Ishikawa (cell line): Measurements from ENCODE around the gene F11R.

ENCODE experiments used
- CEBPB ChIP-seq: IDR thresholded peaks from 2 replicates; pipeline ENCODE4 v1.6.1; 2012
- CREB1 ChIP-seq: IDR thresholded peaks from 2 replicates; pipeline ENCODE4 v1.6.1; 2012; ENCODE audit warnings: low read depth
- EGR1 ChIP-seq: IDR thresholded peaks from 2 replicates; pipeline ENCODE4 v1.6.1; 2012
- NFIC ChIP-seq: IDR thresholded peaks from 2 replicates; pipeline ENCODE4 v1.6.1; 2012
- RAD21 ChIP-seq: IDR thresholded peaks from 2 replicates; pipeline ENCODE4 v1.6.1; 2012; ENCODE audit warnings: low read depth
- TAF1 ChIP-seq: IDR thresholded peaks from 2 replicates; pipeline ENCODE4 v1.6.1; 2012; ENCODE audit warnings: low read depth, mild to moderate bottlenecking
- TEAD4 ChIP-seq: IDR thresholded peaks from 2 replicates; pipeline ENCODE4 v1.6.1; 2012
- USF1 ChIP-seq: IDR thresholded peaks from 2 replicates; pipeline ENCODE4 v1.6.1; 2012
- YY1 ChIP-seq: IDR thresholded peaks from 2 replicates; pipeline ENCODE4 v1.6.1; 2012; ENCODE audit warnings: low read depth

GRCh38 chr1:160997323-160998038 is 23.5 kb downstream of the F11R start:
- TF ChIP-seq TEAD4, result no peak; the same call in 1 of the 2 replicates
- TF ChIP-seq TAF1, result no peak
- no peak for TF ChIP-seq CREB1
- no peak for TF ChIP-seq YY1
- no peak for TF ChIP-seq NFIC
- peak; percentile 47; the same call in 1 of the 2 replicates for TF ChIP-seq RAD21
- no peak for TF ChIP-seq USF1
- TF ChIP-seq CEBPB, result no peak
- no peak for TF ChIP-seq EGR1
